HepG2 (cell line): Measurements from ENCODE around the gene ZNF174. TPM values are rescaled to one million over a fixed set of nuclear protein-coding genes. Genes with fewer than 3 reads are reported as not detected.

ENCODE experiments used
- BORCS8-MEF2B ChIP-seq: sonication (generic); formaldehyde crosslinking; IDR thresholded peaks from 2 replicates; pipeline ENCODE4 v1.8.0; 2022; ENCODE audit warnings: mild to moderate bottlenecking, missing genetic modification reagents
- GATAD1 ChIP-seq: IDR thresholded peaks from 2 replicates; pipeline ENCODE4 v1.6.1; 2016; ENCODE audit warnings: missing genetic modification reagents, missing compliant biosample characterization
- GATAD2A ChIP-seq: IDR thresholded peaks from 2 replicates; pipeline ENCODE4 v1.6.1; 2016
- HES4 ChIP-seq: sonication (generic); formaldehyde crosslinking; IDR thresholded peaks from 2 replicates; pipeline ENCODE4 v1.9.0; 2021; ENCODE audit warnings: mild to moderate bottlenecking, missing genetic modification reagents, borderline replicate concordance
- IKZF4 ChIP-seq: sonication (generic); formaldehyde crosslinking; IDR thresholded peaks from 2 replicates; pipeline ENCODE4 v1.5.1; 2020; ENCODE audit warnings: borderline replicate concordance, mild to moderate bottlenecking, low read depth, missing genetic modification reagents; ENCODE audit errors: not compliant biosample characterization
- IRX3 ChIP-seq: sonication (generic); formaldehyde crosslinking; IDR thresholded peaks from 2 replicates; pipeline ENCODE4 v1.8.1; 2023; ENCODE audit warnings: mild to moderate bottlenecking, low read depth, missing genetic modification reagents, borderline replicate concordance
- POGZ ChIP-seq: sonication (generic); formaldehyde crosslinking; IDR thresholded peaks from 2 replicates; pipeline ENCODE4 v1.4.0; 2020; ENCODE audit warnings: mild to moderate bottlenecking, missing genetic modification reagents
- POLR2A ChIP-seq, 2 experiments: IDR thresholded peaks; 2 replicates each; pipeline ENCODE4 v1.6.1; 2011; ENCODE audit warnings: low read depth in 2 of 2, low read length in 2 of 2, mild to moderate bottlenecking in 1 of 2, moderate library complexity in 1 of 2; ENCODE audit not compliant: insufficient read depth in 1 of 2
- SKI ChIP-seq: fragments of 450-650 bp; IDR thresholded peaks from one replicate; pipeline ENCODE4 v1.6.1; 2018; ENCODE audit warnings: mild to moderate bottlenecking; ENCODE audit not compliant: partially characterized antibody
- SRY ChIP-seq: sonication (generic); formaldehyde crosslinking; IDR thresholded peaks from 2 replicates; pipeline ENCODE4 v1.8.0; 2022; ENCODE audit warnings: mild to moderate bottlenecking, missing genetic modification reagents
- SUZ12 ChIP-seq: fragments of 150-350 bp; IDR thresholded peaks from 2 replicates; pipeline ENCODE4 v1.6.1; 2014; ENCODE audit warnings: low read depth, low read length
- ZNF296 ChIP-seq: sonication (generic); formaldehyde crosslinking; conservative IDR thresholded peaks from 2 replicates; pipeline ENCODE4 v1.5.0; 2020; ENCODE audit warnings: mild to moderate bottlenecking, missing genetic modification reagents
- ZNF33A ChIP-seq: sonication (generic); formaldehyde crosslinking; IDR thresholded peaks from 2 replicates; pipeline ENCODE4 v1.5.1; 2020; ENCODE audit warnings: missing genetic modification reagents, mild to moderate bottlenecking, moderate library complexity, borderline replicate concordance
- ZNF432 ChIP-seq: sonication (generic); formaldehyde crosslinking; IDR thresholded peaks from 2 replicates; pipeline ENCODE4 v1.5.0; 2020; ENCODE audit warnings: missing genetic modification reagents, mild to moderate bottlenecking, borderline replicate concordance
- ZNF547 ChIP-seq: sonication (generic); formaldehyde crosslinking; IDR thresholded peaks from 2 replicates; pipeline ENCODE4 v1.5.1; 2020; ENCODE audit warnings: mild to moderate bottlenecking, missing genetic modification reagents
- ZNF563 ChIP-seq: sonication (generic); formaldehyde crosslinking; IDR thresholded peaks from 2 replicates; pipeline ENCODE4 v1.8.0; 2022; ENCODE audit warnings: mild to moderate bottlenecking, moderate library complexity, missing genetic modification reagents
- polyA plus RNA-seq, 8 experiments: library from polyadenylated mRNA; depleted of rRNA in 3 of 8; stranded (reverse) in 7 of 8; unstranded in 1 of 8; fragments of >200 nt; fragmentation: Illumina TruSeq in 4 of 8; extraction: Trizol in 4 of 8; gene quantifications; 2 replicates each; pipeline versions ENCODE4 v1.2.1 to v1.2.3, GENCODE V29; 2011 to 2016; ENCODE audit warnings: low read depth in 4 of 8, missing spikeins in 1 of 8, mixed read lengths in 1 of 8; ENCODE audit not compliant: insufficient read depth in 1 of 8
- total RNA-seq, 5 experiments: library from RNA; depleted of rRNA; stranded (reverse); fragments of >200 nt; fragmentation: Illumina TruSeq; extraction: Trizol; gene quantifications; 2 replicates each; pipeline ENCODE4 v1.2.3, GENCODE V29; 2016; ENCODE audit warnings: low read depth in 1 of 5
- TF ChIP-seq, protein P1 (sequence below): sonication (generic); formaldehyde crosslinking; IDR thresholded peaks from 2 replicates; pipeline ENCODE4 v1.9.0; 2021; ENCODE audit warnings: mild to moderate bottlenecking, missing genetic modification reagents
- TF ChIP-seq, protein P2 (sequence below): sonication (generic); formaldehyde crosslinking; IDR thresholded peaks from 2 replicates; pipeline ENCODE4 v1.8.0; 2022; ENCODE audit warnings: mild to moderate bottlenecking, missing genetic modification reagents
- TF ChIP-seq, protein P3 (sequence below): IDR thresholded peaks from 2 replicates; pipeline ENCODE4 v1.6.1; 2016; ENCODE audit warnings: missing biosample characterization, missing genetic modification reagents, low read depth
- TF ChIP-seq, protein P4 (sequence below): sonication (generic); formaldehyde crosslinking; IDR thresholded peaks from 2 replicates; pipeline ENCODE4 v1.5.1; 2020; ENCODE audit warnings: missing genetic modification reagents, mild to moderate bottlenecking, borderline replicate concordance

The ZNF174 gene
- total and polyA plus RNA-seq, 2 of the 13 experiments (the other 11 are each of a cell fraction or from before 2014, with no cell fraction given) = 8.3 to 10.6 TPM

DNA sequence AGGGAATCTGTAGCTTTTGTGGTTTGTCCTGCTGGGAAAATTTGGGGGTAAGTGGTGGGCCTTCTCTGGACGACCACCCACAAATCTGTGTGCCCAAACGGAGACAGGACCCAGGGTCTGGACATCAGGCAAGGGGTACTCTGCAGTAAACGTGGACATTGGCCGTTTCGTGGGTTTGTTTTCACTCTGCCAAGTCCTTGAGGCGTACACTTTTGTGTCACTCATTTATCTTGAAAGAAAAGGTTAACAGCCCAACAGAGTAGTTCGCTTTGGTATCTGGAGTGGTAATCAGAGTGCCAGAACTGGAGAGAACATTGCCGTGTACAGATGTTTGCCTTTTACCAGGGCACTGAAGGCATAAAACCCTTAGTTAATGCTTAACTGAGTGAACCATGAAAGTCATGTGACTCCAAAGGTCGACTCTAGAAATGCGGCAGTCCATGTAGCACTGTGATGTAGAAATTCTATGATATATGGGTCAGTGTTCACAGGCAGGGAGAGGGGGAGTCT lies 57.9 kb downstream of the ZNF174 start (continued):
- TF ChIP-seq, protein P1, sequence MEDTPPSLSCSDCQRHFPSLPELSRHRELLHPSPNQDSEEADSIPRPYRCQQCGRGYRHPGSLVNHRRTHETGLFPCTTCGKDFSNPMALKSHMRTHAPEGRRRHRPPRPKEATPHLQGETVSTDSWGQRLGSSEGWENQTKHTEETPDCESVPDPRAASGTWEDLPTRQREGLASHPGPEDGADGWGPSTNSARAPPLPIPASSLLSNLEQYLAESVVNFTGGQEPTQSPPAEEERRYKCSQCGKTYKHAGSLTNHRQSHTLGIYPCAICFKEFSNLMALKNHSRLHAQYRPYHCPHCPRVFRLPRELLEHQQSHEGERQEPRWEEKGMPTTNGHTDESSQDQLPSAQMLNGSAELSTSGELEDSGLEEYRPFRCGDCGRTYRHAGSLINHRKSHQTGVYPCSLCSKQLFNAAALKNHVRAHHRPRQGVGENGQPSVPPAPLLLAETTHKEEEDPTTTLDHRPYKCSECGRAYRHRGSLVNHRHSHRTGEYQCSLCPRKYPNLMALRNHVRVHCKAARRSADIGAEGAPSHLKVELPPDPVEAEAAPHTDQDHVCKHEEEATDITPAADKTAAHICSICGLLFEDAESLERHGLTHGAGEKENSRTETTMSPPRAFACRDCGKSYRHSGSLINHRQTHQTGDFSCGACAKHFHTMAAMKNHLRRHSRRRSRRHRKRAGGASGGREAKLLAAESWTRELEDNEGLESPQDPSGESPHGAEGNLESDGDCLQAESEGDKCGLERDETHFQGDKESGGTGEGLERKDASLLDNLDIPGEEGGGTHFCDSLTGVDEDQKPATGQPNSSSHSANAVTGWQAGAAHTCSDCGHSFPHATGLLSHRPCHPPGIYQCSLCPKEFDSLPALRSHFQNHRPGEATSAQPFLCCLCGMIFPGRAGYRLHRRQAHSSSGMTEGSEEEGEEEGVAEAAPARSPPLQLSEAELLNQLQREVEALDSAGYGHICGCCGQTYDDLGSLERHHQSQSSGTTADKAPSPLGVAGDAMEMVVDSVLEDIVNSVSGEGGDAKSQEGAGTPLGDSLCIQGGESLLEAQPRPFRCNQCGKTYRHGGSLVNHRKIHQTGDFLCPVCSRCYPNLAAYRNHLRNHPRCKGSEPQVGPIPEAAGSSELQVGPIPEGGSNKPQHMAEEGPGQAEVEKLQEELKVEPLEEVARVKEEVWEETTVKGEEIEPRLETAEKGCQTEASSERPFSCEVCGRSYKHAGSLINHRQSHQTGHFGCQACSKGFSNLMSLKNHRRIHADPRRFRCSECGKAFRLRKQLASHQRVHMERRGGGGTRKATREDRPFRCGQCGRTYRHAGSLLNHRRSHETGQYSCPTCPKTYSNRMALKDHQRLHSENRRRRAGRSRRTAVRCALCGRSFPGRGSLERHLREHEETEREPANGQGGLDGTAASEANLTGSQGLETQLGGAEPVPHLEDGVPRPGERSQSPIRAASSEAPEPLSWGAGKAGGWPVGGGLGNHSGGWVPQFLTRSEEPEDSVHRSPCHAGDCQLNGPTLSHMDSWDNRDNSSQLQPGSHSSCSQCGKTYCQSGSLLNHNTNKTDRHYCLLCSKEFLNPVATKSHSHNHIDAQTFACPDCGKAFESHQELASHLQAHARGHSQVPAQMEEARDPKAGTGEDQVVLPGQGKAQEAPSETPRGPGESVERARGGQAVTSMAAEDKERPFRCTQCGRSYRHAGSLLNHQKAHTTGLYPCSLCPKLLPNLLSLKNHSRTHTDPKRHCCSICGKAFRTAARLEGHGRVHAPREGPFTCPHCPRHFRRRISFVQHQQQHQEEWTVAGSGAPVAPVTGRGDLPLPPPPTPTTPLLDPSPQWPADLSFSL (CRISPR knock-in tag) = no peak
- TF ChIP-seq POLR2A (IDR thresholded peaks at IDR 0.05; ENCODE audit: insufficient read depth in 1 of 2, low read depth in 2 of 2, low read length in 2 of 2) (peak; percentile 85 to 96), BORCS8-MEF2B (CRISPR knock-in tag) (no peak), ZNF563 (CRISPR knock-in tag) (no peak), ZNF33A (no peak), HES4 (CRISPR knock-in tag) (no peak), IKZF4 (CRISPR knock-in tag) (no peak), GATAD2A (CRISPR knock-in tag) (no peak), ZNF432 (CRISPR knock-in tag) (no peak), ZNF296 (CRISPR knock-in tag) (no peak), SKI (no peak), GATAD1 (CRISPR knock-in tag) (peak; percentile 56; the same call in 1 of the 2 replicates), POGZ (CRISPR knock-in tag) (no peak), SUZ12 (no peak), IRX3 (no peak), SRY (CRISPR knock-in tag) (no peak), ZNF547 (no peak)
- TF ChIP-seq, protein P2, sequence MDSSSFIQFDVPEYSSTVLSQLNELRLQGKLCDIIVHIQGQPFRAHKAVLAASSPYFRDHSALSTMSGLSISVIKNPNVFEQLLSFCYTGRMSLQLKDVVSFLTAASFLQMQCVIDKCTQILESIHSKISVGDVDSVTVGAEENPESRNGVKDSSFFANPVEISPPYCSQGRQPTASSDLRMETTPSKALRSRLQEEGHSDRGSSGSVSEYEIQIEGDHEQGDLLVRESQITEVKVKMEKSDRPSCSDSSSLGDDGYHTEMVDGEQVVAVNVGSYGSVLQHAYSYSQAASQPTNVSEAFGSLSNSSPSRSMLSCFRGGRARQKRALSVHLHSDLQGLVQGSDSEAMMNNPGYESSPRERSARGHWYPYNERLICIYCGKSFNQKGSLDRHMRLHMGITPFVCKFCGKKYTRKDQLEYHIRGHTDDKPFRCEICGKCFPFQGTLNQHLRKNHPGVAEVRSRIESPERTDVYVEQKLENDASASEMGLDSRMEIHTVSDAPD = peak; percentile 98
- TF ChIP-seq, protein P3, sequence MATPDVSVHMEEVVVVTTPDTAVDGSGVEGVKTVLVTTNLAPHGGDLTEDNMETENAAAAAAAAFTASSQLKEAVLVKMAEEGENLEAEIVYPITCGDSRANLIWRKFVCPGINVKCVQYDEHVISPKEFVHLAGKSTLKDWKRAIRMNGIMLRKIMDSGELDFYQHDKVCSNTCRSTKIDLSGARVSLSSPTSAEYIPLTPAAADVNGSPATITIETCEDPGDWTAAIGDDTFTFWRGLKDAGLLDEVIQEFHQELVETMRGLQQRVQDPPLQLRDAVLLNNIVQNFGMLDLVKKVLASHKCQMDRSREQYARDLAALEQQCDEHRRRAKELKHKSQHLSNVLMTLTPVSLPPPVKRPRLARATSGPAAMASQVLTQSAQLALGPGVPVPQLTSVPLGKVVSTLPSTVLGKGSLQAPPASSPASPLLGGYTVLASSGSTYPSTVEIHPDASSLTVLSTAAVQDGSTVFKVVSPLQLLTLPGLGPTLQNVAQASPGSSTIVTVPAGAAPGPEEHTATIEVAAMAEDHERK (CRISPR knock-in tag) = no peak
- TF ChIP-seq, protein P4, sequence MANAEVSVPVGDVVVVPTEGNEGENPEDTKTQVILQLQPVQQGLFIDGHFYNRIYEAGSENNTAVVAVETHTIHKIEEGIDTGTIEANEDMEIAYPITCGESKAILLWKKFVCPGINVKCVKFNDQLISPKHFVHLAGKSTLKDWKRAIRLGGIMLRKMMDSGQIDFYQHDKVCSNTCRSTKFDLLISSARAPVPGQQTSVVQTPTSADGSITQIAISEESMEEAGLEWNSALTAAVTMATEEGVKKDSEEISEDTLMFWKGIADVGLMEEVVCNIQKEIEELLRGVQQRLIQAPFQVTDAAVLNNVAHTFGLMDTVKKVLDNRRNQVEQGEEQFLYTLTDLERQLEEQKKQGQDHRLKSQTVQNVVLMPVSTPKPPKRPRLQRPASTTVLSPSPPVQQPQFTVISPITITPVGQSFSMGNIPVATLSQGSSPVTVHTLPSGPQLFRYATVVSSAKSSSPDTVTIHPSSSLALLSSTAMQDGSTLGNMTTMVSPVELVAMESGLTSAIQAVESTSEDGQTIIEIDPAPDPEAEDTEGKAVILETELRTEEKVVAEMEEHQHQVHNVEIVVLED (CRISPR knock-in tag) = peak; percentile 42; the same call in 1 of the 2 replicates
